Esophagus muscularis mucosa (tissue), 4 donors: ENCODE data around the gene ATAD2B.

Experiments
- CTCF ChIP-seq, 3 experiments: fragments of 200-600 bp in 2 of 3; fragments of 450-650 bp in 1 of 3; sonication (generic) in 2 of 3; IDR thresholded peaks; one replicate each; pipeline ENCODE4 v1.5.1; 2017 to 2019; ENCODE audit warnings: antibody characterized with exemption in 3 of 3, mild to moderate bottlenecking in 2 of 3, moderate library complexity in 1 of 3
- EP300 ChIP-seq: sonication (generic); formaldehyde crosslinking; IDR thresholded peaks from one replicate; pipeline ENCODE4 v1.6.1; 2017; ENCODE audit warnings: antibody characterized with exemption
- POLR2AphosphoS5 ChIP-seq, 2 donors: sonication (generic); formaldehyde crosslinking; IDR thresholded peaks; one replicate each; pipeline ENCODE4 v1.6.1; 2017; ENCODE audit warnings: antibody characterized with exemption in 2 of 2

GRCh38 chr2:23926290-23926749 lies 603 bp downstream of the ATAD2B start:
- no peak for TF ChIP-seq CTCF (IDR thresholded peaks at IDR 0.05)
- no peak for TF ChIP-seq POLR2AphosphoS5 (IDR thresholded peaks at IDR 0.05)
- TF ChIP-seq EP300 = no peak
